ENCODE results near the gene PHAF1.

DNA sequence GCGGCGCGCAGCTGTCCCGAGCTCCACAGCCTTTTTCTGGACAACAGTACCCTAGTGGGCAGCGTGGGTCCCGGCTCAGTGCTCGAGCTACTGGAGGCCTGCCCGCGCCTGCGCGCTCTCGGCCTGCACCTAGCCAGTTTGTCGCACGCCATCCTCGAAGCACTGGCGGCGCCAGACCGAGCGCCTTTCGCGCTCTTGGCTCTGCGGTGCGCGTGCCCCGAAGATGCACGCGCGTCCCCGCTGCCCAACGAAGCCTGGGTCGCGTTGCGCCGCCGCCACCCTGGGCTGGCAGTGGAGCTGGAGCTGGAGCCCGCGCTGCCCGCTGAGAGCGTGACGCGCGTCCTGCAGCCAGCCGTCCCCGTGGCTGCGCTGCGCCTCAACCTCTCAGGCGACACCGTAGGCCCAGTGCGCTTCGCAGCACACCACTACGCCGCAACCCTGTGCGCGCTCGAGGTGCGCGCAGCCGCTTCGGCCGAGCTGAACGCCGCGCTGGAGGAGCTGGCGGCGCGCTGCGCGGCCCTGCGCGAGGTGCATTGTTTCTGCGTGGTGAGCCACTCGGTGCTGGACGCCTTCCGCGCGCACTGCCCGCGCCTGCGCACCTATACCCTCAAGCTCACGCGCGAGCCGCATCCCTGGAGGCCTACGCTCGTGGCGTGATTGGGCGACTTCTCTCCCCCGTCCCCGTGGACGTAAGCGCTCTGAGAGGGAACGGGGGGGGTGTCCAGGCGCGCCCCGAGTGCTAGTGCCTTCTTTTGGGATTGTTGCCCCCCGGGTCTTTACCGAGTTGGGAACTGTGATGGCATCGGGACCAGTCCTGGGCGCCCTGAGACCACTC, 53.6 kb downstream of the PHAF1 start:
- TF ChIP-seq, protein P1, sequence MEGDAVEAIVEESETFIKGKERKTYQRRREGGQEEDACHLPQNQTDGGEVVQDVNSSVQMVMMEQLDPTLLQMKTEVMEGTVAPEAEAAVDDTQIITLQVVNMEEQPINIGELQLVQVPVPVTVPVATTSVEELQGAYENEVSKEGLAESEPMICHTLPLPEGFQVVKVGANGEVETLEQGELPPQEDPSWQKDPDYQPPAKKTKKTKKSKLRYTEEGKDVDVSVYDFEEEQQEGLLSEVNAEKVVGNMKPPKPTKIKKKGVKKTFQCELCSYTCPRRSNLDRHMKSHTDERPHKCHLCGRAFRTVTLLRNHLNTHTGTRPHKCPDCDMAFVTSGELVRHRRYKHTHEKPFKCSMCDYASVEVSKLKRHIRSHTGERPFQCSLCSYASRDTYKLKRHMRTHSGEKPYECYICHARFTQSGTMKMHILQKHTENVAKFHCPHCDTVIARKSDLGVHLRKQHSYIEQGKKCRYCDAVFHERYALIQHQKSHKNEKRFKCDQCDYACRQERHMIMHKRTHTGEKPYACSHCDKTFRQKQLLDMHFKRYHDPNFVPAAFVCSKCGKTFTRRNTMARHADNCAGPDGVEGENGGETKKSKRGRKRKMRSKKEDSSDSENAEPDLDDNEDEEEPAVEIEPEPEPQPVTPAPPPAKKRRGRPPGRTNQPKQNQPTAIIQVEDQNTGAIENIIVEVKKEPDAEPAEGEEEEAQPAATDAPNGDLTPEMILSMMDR (IDR thresholded peaks at IDR 0.05), result no peak
- TF ChIP-seq POLR2A (IDR thresholded peaks at IDR 0.05) (no peak), EP300 (IDR thresholded peaks at IDR 0.05) (no peak)
